G401 (cell line): ENCODE results near the gene ODF4. TPM values are rescaled to one million over a fixed set of nuclear protein-coding genes. Genes with fewer than 3 reads are reported as not detected.
"Not testable (repeated sequence)": the region's sequence is repeated elsewhere in the genome, so short reads cannot be mapped to it uniquely, and the experiment has no call there.

ENCODE experiments used
- DNase-seq: peaks from one replicate; pipeline ENCODE4 v3.0.0-alpha.2; 2015; ENCODE audit warnings: low spot score
- in situ Hi-C: cut with HindIII; loops from 2 replicates; pipeline ENCODE4 v1.10.0; 2016; ENCODE audit warnings: low sequenced_read_pairs, mixed read lengths
- total RNA-seq: library from RNA; depleted of rRNA; stranded (reverse); fragments of >200 nt; shearing (Covaris generic); gene quantifications from 2 replicates; pipeline ENCODE4 v1.2.3, GENCODE V29; 2014

Gene ODF4
- total RNA-seq, 1 experiment from 2014 or later = not detected

DNA sequence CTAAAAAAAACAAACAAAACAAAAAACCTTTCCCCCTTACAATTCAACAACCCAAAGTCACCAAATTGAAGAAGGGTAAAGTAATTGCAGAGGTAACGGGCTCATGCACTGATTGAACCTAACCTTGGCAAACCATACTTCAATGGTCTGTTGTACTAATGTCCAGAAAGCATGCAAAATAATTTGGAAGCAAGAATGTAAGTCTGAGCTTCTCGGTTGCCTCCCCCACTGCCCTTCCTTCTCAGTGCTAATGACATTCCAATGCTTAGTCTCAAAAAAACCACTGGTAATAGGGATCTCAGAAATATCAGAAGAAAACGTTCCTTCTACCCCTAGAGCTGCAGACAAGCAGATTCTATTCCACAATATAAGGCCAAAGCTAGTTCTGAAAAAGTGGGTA is 21.1 kb downstream of the ODF4 start:
- in situ Hi-C loops = no loop called here
- no peak for DNase-seq

DNA sequence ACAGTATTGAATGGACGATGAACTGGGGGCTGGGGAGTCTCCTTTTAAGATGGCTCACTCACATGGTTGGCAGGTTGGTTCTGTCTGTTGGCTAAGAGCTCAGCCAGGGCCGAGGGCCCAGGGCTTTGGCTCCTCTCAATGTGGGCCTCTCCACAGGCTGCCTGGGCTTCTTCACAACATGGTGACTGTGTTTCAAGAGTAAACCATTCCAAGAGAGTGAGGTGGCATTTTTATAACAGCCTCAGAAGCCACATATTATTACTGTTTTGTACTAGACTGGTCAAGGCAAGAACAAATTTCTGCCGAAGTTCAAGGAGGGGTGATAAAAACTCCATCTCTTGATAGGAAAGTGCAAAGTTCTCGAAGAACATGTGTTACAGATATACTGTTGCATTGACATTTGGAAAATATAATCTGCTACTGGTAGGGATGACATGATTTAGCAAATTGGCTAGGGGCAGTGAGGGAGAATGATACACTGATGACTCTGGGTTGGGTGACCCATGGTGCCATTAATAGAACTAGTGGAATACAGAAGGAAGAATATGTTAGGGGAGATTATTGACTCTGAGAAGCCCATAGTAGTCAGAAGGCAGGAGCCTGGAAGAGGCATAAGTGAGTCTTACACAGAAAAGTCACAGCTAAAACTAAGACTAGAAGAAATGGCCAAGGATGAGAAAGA is 23.2 kb downstream of the ODF4 start:
- in situ Hi-C loops = no loop called here
- no peak for DNase-seq

DNA sequence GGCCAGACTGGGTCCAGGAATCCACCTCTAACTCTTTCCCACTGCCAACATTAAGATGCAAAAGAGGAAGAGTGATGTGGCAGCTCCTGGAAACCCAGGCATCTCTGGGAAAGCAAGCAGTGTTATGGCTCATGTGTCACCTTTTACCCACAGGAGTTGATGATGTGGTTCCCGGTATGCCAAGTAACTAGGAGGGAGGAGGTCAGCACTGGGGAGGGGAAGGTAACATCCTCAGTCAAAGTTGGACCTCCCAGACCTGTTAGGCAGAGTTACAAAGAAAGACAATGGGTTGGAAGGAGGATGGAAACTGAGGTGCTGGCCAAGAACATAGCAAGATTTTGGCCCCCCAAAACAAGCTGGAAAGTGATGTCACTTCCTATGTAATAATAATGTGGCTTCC is 25.5 kb downstream of the ODF4 start:
- in situ Hi-C loops = no loop called here
- no peak for DNase-seq

DNA sequence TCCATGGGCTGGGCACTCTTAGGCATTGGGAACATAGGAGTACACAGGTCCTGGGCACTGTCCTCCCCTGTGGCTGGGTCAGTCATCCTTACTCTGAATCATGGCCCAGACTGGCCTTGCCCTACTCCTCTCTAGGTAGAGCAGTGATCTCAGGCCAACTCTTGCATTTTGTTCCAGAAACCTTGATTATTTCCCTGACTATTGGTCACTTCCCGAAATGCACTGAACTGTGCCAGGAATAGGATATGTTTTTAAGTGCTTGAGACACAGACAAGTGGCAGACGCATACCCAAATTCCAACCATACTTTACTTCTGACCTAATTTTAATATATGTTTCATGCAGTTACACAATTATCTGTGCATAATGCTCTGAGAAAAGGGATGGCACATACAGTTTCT is 26.6 kb downstream of the ODF4 start:
- DNase-seq = no peak
- in situ Hi-C loops = no loop called here

DNA sequence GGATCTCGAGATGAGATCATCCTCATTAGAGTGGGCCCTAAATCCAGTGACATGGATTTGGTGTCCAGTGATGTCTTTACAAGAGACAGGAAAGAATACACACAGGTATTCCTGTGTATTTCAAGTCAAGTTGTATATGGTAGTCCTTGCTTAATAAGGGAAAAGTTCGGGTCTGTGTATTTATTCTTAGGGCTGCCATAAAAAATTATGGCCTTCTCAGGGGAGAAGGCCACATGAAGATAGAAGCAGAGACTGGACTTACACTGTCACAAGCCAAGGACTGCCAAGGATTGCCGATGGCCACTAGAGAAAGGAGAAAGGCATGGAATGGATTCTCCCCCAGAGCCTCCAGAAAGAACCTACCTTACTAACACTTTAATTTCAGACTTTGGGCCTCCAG is 28.6 kb downstream of the ODF4 start:
- in situ Hi-C loops = no loop called here

DNA sequence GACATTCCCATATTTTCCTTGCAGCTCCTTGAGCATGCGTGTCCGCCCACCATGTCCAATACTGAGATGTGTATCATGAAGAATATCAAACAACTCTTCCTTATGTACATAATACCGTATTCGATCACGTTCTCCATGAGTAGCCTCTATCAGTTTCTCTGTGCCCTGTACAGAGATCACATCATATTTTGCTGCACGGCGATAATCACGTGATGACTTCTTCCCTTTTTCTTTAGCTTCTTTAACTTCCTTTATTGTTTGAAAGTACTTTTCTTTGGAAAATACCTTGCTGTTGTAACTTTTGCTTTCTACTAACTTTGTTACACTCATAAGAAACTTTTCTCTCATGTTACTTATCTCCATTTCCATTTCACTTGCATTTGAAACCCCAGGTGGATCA is 30.3 kb downstream of the ODF4 start:
- no peak for DNase-seq
- in situ Hi-C loops = no loop called here

More for the DNA sequence above, 28.6 kb downstream of the ODF4 start:
- DNase-seq = no peak

DNA sequence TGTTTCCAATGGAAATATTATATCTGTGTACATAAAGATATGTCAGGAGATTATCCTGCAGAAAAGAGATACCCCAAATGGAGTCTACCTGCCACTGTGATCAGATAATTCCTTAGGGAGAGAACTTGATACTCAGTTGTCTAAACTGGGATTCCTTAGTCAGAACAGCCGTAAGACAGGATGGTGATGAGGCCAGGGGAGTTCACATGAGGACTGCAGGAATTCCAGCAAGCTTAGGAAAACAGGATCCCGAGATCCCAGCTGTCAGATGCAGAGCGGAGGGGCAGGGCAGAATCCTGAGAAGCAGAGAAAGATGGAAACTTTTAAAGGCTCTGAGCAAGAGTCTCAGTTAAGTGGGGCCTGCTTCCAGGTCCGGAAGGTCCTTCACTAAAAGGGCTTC is 32.1 kb downstream of the ODF4 start:
- in situ Hi-C loops = no loop called here
- no peak for DNase-seq

DNA sequence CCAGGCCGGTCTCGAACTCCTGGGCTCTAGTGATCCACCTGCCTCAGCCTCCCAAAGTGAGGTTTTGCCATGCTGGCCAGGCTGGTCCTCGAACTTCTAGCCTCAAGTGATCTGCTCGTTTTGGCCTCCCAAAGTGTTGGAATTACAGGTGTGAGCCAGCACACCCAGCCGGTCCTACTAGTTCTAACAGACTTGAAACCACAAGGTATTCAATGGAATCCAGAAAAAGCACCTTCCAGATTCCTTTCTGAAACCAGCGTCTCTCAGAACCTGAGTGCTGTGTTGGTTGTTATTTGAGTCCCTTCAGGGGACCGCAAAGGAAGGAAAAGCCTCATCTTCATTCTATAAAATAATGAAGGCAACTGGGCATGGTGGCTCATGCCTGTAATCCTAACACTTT is 32.8 kb downstream of the ODF4 start:
- in situ Hi-C loops = no loop called here
- DNase-seq = no peak

DNA sequence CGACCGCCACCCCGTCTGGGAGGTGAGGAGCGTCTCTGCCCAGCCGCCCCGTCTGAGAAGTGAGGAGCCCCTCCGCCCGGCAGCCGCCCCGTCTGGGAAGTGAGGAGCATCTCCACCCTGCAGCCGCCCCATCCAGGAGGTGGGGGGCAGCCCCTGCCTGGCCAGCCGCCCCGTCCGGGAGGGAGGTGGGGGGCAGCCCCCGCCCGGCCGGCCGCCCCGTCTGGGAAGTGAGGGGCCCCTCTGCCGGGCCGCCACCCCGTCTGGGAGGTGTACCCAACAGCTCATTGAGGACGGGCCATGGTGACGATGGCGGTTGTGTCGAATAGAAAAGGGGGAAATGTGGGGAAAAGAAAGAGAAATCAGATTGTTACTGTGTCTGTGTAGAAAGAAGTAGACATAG is 34.2 kb downstream of the ODF4 start:
- DNase-seq, in situ Hi-C loops: not testable (repeated sequence)

DNA sequence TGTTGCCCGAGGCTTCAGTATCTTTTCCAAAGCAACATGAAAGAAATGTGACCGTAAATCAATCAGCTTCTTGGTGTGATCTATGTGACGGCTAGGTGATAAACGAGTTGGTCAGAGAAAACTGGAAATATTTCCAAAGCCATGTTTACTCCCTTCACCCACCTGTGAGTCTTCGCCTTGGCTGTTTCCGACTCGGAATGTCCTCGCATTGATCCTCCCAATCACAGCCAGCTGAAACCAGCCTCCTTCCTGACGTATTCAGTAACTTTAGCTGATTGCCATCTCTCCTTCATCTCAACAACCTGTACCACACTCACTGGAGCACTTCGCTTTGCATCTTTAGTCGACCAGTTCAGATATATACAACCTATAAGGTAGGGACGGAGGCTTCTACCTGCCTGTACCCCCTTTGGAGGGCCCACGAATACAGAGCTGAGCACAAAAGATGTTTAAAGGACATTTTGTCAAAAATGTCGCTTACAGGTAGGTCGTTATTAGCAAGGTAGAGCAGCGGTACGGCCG is 36.2 kb downstream of the ODF4 start:
- in situ Hi-C loops = no loop called here

DNA sequence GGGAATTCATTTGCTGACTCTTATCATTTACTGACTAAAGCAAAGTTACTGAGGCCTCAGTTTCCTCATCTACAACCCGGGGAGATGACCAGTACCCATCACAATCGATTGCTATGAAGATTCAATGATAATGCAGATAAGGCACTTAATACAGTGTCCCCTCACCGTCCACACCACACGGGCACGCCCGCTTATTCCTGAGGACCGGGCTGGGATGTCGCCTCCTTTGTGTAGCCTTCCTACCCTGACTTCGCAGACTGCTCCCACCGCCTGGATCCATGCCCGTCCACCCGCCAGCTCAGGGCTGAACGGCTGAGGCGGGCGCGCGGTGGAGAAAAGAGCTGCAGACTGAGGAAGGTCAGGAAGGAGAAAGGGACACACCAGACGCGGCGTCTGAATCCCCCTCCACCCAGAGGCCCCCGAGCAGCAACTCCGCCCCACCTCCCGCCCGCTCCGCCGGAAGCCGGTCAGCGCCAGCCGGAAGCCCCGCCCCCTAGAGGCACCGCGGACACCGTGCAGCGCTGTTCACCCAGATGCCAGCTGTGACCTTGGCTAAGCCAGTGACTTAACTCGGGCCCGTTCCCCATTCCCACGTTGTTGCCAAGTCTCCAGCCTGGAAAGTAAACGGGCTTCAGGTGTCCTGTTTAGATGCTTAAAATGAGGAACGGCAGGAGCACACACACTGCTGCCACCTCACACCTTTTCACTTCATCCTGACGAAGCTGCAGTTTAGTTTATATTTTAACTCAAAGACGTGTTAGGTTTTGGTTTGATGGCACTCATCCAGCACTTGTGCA is 36.8 kb downstream of the ODF4 start, which contains the start of gene KRABD2:
KRABD2 (minus strand) TSS at position 434 of the 797 bp plus-strand sequence.
- DNase-seq = peak; percentile 88
- in situ Hi-C loops = no loop called here

More for the DNA sequence above, 36.2 kb downstream of the ODF4 start:
- peak; percentile 69 for DNase-seq

DNA sequence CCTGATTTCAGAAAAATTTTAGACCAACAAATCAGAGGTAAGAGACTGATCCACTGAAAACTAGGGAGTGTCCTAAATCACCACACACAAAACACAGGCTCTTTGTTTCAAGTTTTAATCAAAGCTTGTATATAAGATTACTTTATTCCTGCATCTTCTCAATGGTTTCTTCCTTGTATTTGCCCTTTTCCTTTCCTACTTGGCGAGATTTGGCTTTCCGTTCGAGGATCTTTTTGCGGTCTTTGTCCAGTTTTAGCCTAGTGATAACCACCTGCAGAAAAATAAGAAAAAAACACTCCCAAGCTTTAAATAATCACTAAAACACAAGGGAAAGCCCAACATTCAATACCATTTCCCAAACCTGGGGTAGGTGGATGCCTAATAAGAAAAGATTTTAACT is 37.8 kb downstream of the ODF4 start:
- in situ Hi-C loops = no loop called here
- DNase-seq = no peak

DNA sequence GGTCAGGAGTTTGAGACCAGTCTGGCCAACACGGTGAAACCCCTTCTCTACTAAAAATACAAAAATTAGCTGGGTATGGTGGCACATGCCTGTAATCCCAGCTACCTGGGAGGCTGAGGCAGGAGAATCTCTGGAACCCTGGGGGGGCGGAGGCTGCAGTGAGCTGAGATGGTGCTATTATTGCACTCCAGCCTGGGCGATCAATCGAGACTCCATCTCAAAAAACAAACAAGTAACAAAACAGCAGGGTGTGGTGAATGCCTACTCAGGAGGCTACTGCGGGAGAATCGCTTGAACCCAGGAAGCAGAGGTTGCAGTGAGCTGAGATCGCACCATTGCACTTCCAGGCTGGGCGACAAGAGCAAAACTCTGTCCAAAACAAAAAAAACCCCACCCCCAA is 38.5 kb downstream of the ODF4 start:
- in situ Hi-C loops, DNase-seq: not testable (repeated sequence)

DNA sequence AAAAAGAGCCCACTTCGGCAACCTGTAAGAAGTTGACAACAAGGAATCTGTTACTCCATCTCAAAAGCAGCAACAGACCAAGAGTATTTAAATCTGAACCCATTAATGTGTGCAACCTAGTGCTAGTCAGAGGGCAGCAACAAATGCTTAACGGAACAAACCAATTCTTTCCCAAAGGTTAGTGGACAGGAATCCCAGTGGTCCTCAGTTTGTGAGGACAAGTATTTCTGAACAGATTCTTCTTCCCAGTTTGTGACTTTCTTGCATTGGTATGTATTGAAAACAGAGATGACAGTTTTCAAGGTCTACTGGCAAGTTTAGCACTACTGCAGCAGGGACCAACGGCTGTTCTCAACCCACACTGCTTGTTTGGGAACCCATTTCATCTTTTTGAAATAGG is 40.4 kb downstream of the ODF4 start:
- no peak for DNase-seq
- in situ Hi-C loops = no loop called here

DNA sequence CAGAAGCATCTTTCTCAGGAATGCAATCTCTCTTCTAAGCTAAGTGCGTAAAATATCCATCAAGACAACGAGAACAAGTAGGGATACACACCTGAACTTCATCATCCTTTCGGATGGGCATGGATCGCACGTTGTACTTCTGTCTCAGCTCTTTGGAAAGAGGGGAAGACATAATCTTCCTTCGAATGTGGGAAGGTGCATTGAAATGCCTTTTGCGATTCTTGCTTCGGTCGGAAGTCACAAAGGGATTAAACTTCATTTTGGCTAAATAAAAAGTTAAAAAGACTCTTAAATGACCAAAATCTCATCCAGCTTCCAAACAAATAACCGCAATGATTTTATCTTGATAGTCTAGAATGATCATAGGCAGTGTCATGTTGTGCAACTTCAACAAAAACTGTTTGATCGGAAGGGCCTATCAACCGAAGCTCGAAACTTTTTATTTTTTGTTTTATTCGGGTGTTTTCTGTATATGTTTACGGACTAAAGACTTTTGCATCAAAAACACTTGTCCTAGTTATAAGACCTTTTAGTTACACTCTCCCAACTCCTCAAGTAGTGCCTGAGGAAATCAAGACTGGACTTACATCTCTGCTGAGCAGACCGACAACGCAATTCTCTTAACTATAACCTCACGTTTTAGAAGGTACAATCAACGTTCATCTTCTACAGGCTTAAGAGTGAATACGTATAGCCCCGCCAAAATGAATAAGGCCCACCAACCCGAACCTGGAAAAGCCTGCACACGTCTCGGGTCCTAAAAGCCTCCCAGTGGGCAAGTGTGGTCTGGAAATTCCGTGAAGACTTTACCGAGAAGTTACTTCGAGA is 42.6 kb downstream of the ODF4 start:
- no peak for DNase-seq
- in situ Hi-C loops = no loop called here

DNA sequence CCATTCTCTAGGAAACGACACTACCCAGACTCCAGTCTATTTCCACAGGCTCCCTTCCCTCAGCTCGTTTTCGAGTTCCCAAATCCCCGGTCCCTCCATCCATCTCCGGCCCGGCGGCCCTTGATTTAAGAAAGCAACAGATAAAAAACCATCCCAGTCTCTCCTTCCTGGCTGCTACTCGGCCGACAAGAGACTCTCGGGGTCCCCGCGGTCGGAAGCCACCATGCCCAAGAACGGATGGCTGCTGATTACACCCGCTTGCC is 43.2 kb downstream of the ODF4 start:
- in situ Hi-C loops = no loop called here
- no peak for DNase-seq

DNA sequence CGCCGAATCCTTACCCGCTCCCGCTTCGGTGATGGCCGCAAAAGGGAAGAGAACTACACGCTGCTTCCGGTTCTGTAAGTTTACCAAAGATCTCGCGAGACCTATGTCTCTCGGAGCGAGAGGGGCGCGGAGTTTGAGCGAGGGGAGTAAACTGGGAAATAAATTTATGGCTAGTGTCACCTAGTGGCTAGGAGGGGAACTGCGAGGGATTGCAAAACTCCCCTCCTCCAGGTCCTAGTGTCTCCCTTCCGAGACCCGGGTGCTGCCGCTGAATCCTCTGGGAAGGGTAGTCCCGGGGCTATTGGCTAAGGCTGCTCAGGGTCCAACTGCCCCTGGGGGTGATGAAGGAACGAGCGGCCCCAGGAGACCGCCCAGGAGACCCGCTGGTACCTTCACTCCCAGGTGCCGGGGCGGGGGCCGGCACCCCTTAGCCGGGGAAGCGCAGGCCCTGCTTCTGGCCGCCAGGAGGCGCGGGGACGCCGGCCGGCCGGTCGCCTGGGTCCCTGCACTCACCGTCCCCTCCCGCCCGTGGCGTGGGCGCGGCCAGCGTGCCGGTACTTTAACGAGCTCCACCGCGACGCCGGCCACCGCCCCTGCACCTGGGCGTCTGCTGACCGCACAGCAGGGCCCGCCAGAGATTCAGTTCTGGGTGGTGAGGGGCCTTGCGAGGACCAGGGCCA is 43.6 kb downstream of the ODF4 start, which contains the start of gene RPL26:
RPL26 (minus strand) TSS at position 51 of the 680 bp plus-strand sequence. CDS start 883 bp downstream, outside the sequence.
- DNase-seq = peak; percentile 99
- in situ Hi-C loops = no loop called here

DNA sequence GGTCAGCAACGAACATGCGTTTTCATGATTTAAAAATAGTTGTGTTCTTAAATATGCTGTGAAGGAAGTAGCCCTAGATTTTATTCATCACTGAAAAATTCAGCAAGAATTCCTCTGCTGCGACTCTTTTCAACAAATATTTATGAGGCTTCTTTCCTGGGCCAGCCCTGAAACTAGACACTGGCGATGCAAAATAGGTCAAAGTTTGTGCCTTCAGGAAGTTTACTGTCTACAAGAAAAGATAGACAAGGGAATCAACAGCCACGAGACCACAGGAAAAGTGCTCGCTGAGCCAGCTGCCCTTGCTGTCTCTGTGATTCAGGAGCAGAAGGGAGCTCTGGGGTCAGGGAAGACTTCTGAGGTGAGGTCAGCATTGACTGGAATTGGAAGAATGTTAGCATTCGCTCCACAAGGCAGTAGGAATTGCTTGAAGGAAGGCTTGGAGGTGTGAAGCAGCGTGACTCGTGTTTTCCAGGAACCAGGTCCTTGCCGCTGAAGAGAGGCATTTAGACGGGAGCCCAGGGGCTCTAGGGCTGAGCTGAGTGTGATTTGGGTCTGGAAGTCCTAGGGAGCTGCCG is 45.2 kb downstream of the ODF4 start:
- in situ Hi-C loops = no loop called here
- peak; percentile 39 for DNase-seq

DNA sequence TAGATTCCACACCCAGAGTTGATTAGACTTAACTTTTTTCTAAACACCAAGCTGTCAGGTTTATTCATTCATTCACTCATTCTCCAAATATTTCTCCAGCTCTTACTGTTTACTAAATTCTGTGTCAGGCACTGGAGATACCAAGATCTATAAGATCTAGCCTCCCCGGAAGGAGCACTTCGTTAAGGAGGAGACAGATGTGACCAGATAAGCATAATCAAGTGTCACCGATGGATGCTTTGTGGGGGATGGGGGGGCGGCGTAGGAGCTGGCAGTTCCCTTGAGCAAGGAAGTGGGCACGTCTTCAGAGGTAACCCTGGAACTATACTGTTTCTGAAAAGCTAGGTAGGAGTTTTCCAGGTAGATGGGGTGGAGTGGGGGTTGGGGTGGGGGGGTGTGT is 47.2 kb downstream of the ODF4 start:
- in situ Hi-C loops = no loop called here
- no peak for DNase-seq
